GM21381 (cell line): Measurements from ENCODE around the gene TRIM46.

Experiments
- ATAC-seq: cut with Tn5 transposase; IDR thresholded peaks from one replicate; pipeline ENCODE4 v1.9.1; 2021; ENCODE audit warnings: mild to moderate bottlenecking, moderate library complexity; ENCODE audit not compliant: unreplicated experiment

The TRIM46 gene

DNA sequence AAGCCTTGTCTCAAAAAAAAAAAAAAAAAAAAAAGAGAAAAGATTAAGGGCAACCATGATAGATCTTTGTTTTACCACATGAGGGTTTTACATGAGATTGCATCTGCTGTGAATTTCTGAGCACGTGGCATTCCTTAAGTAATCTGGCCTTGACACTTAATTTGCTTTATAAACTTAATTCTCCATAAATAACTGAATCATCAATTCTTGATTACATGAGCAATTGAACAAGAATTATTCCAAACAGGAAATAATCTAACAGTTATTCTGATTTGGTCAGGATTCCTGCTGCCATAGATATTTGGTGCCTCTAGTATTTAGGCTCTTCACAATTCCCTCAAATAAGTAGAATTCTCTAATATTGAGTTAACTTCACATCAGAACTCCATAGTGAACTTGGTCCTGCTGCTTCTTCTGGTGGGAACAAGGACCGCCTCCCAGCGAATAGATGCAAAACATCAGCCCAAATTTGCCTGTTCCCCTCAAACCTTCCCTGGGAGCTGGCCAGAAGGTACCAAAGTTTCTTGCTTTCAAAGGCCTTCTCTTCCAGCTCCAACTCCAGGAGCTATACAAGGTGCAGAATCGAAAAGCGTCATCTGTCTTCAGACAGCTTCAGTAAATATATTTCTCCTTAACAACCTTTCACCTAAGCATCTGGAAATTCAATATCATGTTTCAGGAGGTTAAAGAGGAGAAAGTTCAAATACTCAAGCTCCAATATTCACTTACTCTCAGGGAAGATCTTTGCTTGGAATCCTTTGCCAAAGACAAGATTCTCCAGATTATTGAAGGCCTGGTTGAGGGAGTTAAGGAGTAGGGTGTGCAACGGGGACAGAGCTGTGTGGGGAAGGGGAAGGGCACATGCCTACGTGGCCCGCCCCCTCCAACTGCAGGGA is 1.6 kb upstream of the TRIM46 start:
- ATAC-seq: peak; percentile 22

DNA sequence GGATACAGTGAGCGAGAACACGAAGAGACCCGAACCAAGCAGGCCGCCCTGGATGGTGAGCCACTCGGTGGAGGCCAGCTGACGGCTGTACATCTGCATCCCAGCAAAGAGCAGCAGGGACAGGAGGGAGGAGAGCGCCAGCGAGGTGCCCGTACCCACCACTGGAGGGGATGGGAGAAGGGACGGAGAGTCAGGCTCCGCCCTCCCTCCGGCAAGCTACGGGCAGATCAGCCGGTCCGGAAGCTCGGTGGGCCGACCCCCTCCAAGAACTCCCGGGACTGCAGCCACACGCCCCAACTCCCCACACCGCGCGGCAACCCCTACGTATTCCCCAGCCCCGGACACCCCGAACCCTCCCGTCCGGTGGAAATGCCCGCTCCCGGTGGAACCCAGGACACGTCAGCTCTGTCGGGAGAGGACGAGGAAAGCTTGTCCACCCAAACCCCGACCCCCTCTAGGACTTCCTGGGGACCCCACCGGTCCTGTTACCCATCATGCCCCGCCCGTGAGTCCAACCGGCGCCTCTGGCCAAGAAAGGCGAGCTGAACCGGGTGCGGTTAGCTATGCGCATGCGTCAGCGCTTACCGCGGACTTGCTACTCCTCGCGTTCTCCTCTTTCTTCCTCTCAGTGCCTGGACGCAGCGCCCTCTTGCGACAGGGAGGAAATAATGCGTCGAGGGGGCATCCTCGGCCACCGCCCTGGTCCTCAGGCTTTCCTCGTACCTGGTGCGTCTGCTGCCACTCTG is 744 bp upstream of the TRIM46 start, which contains the start of gene KRTCAP2:
TSS of gene KRTCAP2 (minus strand) at position 573 of the 746 bp plus-strand sequence. CDS start at position 493, 80 bp downstream.
- peak; percentile 72 for ATAC-seq

DNA sequence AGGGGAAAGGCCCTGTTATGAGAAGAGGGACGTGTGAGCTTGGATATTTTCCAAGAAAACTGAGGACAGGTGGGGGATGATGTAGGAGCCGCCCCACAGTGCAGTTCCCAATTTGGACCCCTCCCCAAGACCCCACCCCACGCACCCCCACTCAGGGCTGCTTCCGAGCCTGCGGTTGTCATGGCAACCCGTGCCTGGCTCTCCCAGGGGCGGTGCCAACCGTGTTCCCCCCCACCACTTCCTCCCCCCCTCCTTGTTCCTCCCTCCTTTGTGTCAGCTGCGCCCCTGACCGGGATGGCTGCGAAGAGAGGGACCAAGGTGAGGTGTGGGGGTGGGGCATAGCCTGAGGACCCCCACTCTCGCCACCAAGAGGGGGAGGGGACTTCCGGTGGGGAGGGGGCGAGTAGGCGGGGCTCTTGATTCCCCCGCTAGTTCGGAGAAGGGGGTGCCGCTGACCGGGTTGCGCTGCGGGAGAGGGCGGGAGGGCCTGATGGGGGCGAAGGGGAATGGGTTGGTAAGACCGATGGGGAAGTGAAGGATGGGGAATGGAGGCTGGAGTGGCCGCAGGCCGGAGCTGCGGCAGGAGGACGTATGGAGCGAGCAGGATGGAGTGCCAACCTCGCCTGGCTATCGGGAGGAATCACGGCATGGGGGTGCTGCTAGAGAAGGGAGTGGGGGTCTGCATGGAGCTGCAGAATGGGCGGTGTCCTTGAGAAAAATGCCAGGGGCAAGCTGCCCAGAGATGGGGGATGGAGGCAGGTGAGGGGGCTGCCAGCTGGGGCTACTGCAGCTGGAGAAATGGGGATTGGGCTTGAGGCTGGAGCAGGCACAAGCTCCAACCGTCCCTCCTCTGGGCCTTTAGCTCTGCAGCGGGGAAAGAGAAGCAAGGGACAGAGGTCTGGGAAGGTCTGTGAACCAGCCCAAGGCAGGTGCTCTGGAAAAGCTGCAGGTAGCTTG is 953 bp downstream of the TRIM46 start:
- ATAC-seq: no peak

DNA sequence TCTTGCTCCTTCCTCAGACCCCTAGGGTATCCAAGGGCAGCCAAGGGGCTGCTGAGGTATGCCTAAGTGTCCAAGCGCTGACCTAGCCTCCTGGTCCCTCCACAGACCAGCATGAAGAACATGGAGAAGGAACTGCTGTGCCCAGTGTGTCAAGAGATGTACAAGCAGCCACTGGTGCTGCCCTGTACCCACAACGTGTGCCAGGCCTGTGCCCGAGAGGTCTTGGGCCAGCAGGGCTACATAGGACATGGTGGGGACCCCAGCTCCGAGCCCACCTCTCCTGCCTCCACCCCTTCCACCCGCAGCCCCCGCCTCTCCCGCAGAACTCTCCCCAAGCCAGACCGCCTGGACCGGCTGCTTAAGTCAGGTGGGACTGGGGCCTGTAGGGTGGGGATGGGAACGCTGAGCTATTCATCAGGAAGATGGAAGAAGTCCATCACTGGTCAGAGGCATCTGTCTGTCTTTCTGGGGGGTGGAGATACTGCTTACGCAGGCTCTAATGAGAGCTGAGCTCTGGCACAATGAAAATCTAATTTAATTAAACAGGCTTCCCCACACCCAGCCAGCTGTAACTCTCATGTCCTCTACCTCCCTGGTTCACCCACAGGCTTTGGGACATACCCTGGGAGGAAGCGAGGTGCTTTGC is 1.8 kb downstream of the TRIM46 start:
- ATAC-seq: no peak

DNA sequence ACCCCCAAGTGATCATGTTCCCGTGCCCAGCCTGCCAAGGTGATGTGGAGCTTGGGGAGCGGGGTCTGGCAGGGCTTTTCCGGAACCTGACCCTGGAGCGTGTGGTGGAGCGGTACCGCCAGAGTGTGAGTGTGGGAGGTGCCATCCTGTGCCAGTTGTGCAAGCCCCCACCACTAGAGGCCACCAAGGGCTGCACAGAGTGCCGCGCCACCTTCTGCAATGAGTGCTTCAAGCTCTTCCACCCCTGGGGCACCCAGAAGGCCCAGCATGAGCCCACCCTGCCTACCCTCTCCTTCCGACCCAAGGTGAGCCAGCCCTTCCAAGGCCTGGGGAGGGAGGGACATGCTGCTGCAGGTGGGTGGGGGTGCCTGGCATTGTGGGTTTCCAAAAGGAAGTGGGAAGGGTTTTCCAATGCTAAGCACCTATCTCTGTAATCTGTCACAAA is 2.3 kb downstream of the TRIM46 start:
- no peak for ATAC-seq

DNA sequence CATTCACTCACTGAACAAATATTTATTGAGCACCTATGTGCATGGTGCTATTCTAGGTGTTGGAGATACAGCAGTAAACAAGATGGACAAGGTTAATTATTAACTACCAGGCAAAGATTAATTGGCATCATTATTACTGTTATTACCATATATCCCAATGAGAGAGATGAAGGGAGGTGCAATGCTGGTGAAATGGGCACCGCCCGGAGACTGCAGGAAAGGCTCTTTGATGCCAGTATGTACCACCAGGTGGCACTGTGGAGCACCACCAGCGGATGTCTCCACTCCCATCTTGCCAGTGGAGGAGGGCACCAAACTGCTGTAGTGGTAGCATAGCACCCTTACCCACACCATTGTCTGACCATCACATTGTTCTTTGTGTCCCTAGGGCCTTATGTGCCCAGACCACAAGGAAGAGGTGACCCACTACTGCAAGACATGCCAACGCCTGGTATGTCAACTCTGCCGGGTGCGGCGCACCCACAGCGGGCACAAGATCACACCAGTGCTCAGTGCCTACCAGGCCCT is 3.0 kb downstream of the TRIM46 start:
- ATAC-seq: no peak

DNA sequence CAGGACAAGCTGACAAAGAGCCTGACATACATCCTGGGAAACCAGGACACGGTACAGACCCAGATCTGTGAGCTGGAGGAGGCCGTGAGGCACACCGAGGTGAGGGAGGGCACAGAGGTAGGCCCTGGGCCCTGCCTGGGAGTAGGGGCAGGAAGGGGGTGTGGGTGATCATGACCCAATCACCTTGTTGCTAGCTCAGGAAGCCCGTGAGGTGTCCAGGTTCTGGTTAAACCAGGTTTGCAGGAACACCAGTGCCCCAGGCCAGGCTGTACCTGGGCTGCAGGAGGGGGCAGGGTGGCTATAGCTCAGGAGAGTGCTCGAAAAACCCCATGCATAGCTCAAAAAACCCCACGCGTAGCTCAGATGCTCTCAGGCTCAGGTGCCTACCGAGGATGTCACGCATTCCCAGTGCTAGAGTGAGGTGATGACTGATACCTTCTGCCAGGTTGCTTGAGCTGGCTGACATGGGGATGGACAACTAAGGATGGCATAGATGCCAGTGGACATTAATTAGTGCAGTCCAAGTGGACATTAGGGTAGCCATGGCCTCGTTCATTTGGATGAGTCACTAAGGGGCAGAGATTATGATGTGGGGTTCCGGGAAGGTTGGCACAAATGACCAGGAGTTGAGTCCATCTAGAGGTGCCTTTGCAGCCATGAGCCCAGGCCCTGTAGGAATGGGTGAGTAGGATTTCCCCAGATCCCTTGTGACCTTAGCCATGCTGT is 3.7 kb downstream of the TRIM46 start:
- ATAC-seq: no peak

DNA sequence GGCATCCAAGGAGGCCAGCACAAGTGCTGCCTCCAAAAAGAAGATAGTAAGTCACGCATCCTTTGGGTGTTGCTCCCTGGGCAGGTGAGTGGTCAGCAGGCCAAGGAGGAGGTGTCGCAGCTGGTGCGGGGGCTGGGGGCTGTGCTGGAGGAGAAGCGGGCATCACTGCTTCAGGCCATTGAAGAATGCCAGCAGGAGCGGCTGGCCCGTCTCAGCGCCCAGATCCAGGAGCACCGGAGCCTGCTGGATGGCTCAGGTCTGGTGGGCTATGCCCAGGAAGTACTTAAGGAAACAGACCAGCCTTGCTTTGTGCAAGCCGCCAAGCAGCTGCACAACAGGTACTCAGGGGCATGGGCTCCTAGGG is 4.3 kb downstream of the TRIM46 start:
- ATAC-seq: no peak

DNA sequence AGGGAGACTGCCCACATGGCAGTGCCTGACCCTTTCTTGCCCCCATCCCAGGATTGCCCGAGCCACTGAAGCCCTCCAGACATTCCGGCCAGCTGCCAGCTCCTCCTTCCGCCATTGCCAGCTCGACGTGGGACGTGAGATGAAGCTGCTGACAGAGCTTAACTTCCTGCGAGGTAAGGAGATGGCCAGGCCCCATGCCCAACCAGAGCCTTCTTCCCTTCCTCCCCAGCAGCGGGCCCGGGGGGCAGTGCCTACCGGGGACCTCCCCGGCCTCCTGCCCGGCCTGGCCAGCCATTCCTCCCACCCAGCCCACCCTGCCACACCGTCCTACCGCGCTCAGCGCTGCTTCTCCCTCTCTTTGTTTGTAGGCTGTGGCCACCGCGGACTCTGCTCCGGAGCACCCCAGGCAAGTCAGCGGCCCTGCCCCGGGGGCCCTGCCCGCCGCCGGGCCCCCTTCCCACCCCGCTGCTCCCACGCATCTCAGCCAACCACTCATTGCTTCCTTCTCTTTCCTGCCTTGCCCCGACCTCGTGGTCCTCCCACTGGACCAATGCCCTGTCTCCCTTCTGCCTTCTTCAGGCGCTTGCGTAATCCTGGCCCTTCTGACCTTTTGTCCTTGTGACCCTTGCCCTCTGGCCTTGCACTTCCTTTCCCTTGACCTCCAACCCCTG is 4.9 kb downstream of the TRIM46 start:
- ATAC-seq: no peak

DNA sequence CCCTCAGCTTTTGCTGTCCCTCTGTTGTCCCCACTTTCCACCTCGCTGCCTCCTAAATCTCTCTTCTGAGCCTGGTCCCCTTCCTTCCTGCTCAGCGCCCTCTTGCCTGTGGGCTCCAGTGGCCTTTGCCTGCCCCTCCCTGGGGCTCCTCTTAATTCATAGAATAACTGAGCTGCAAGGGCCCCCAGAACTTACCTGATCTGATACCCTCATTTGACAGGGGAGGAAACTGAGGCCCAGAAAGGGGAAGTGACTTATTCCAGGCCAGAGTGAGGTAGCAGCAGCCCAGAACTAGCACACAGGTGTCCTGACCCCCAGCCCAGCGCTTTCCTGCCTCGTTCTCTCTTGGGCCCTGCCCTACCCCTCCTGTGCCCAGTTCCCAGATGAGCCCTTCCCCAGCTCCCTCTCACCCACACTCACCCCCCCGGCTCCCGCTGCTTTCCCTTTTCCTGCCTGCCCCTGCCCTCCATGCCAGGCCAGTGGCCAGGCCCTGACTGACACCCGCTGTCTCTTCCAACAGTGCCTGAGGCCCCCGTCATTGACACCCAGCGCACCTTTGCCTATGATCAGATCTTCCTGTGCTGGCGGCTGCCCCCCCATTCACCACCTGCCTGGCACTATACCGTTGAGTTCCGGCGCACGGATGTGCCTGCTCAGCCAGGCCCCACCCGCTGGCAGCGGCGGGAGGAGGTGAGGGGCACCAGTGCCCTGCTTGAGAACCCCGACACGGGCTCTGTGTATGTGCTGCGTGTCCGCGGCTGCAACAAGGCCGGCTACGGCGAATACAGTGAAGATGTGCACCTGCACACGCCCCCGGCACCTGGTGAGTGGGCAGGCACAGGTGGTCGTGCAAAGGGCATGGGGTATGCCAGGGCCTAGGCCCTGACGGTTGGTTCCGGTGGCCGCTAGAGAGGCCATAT is 5.7 kb downstream of the TRIM46 start:
- ATAC-seq: no peak

DNA sequence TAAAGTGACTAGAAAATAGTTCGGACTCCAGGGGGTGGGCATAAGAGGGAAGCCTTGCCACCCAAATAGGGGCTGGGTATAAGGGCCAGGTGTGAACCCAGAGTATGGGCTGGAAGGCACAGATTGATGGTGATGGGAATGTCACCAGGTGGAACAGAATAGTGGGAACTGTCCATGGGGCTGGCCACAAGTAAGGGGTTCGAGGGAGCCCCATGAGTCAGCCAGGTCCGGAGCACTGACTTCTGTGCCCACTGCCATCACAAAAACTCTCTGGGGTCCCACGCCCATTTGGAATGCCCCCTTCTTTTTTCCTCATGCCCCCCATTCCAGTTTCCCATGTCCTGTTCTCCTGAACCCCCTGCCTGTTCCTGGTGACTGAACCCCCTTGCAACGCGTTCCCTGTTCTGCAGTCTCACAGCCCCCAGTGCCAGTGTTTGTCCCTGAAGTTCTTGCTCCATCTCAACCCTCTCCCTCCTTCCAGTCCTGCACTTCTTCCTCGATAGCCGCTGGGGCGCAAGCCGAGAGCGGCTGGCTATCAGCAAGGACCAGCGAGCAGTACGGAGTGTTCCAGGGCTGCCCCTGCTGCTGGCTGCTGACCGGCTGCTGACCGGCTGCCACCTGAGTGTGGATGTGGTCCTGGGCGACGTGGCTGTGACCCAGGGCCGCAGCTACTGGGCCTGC is 7.9 kb downstream of the TRIM46 start:
- ATAC-seq: no peak

DNA sequence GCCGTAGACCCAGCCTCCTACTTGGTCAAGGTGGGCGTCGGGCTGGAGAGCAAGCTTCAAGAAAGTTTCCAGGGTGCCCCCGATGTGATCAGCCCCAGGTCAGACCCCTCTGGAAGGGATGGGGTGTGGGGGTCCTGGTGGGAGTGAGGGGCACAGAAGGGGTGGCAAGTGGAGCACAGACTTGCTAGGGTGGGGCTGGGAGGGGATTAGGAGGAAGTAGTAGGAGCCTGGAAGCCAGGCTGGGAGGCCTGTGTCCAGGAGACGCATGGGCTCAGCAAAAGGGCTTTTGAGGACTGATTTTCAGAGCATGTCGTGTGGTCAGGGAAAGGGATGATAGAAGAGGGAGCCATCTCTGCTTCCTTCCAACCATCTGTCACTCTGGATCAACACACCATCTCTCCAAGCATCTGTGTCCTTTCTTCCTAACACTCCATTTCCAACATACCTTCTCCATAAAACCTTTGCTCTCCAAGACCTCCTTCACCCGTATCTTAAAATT is 8.5 kb downstream of the TRIM46 start:
- ATAC-seq: no peak

DNA sequence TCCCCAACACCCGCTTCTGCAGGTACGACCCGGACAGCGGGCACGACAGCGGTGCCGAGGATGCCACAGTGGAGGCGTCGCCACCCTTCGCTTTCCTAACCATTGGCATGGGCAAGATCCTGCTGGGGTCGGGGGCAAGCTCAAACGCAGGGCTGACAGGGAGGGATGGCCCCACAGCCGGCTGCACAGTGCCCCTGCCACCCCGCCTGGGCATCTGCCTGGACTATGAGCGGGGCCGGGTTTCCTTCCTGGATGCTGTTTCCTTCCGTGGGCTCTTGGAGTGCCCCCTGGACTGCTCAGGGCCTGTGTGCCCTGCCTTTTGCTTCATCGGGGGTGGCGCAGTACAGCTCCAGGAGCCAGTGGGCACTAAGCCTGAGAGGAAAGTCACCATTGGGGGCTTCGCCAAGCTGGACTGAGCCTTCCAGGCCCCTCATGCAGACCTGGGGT is 10.1 kb downstream of the TRIM46 start:
- ATAC-seq: no peak

DNA sequence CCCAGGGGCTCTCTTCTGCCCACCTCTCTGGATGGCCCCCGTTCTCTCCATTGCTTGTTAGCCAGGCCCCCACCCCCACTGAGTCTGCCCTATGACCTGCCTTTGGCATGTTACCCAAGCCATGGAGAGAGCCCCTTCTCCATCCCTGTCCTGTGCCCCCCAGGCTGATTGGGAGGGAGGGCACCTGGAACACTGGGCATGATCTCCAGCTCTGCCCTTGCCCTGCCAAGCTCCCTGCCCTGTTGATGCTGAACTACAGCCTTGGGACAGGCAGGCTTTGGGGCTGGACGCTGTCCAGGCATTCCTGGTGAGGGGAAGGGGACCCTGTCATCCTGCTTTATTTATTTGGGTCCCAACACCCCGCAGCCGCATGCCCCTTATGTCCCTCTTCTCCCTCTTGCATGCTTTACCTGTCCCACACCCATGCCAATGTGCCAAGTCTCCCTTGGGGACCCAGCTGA is 10.7 kb downstream of the TRIM46 start:
- no peak for ATAC-seq

DNA sequence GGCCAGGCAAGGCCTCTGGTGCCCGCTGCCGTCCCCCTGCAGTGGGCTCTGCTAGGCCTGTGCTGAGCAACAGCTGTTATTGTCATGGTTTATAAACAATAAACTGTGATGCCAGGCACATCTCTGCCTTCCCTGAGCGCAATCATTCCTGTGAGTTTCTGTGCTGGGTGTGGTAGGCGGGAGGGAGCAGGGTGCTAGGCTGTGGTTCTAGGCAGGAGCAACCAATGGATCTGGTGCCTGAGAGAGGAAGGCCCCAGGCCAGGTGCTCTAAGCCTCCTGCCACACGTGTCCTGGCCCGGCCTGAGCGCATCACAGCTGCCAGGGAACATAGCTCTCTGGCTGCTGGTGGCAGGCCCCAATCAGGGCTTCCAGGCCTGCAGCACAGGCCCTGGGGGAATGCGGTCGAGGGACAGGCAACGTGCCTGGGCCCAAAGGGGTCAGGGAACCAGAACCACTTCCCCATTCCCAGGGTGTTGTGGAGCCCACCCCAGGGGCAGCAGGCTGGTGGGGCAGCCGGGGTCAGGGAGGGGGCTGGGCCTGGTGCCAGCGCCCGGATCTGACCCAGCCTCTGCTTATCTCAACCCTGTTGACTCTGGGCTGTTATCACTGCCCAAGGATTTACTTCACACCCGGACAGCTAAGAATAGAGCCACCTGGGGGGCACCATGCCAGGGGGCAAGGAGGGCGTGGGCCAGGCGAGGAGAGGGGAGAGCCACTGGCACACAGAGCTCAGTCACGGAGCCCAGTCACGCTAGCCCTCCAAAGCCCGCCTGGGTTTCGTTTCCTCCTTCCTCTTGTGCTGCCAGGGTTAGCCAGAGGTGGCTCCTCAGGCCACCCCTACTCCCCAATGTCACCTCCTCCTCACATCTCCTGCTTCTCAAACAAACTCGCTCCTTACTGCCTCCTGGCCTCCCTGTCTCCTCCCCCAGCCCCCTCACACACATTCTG is 11.5 kb downstream of the TRIM46 start:
- peak; percentile 70 for ATAC-seq

DNA sequence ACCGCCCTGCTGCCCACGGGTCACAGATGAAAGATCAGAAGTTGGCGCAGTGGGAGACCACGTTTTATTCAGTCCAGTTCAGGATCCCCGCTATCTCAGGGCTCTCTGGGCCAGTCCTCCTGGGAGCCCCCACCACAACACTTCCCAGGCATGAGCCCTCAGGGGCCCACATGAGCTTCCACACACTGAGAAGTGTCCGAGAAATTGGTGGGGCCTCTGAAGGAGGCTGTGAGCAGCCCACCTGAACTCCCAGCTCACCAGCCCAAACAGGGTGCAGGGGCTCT is 12.1 kb downstream of the TRIM46 start:
- no peak for ATAC-seq
